GM18873 (cell line): ENCODE results near the gene PWWP2A.
"Not testable (repeated sequence)": the region's sequence is repeated elsewhere in the genome, so short reads cannot be mapped to it uniquely, and the experiment has no call there.

Experiments used
- ATAC-seq: cut with Tn5 transposase; IDR thresholded peaks from one replicate; pipeline ENCODE4 v1.9.1; 2021; ENCODE audit warnings: mild to moderate bottlenecking, moderate library complexity, moderate number of reproducible peaks; ENCODE audit not compliant: unreplicated experiment, low FRiP score

PWWP2A gene

DNA sequence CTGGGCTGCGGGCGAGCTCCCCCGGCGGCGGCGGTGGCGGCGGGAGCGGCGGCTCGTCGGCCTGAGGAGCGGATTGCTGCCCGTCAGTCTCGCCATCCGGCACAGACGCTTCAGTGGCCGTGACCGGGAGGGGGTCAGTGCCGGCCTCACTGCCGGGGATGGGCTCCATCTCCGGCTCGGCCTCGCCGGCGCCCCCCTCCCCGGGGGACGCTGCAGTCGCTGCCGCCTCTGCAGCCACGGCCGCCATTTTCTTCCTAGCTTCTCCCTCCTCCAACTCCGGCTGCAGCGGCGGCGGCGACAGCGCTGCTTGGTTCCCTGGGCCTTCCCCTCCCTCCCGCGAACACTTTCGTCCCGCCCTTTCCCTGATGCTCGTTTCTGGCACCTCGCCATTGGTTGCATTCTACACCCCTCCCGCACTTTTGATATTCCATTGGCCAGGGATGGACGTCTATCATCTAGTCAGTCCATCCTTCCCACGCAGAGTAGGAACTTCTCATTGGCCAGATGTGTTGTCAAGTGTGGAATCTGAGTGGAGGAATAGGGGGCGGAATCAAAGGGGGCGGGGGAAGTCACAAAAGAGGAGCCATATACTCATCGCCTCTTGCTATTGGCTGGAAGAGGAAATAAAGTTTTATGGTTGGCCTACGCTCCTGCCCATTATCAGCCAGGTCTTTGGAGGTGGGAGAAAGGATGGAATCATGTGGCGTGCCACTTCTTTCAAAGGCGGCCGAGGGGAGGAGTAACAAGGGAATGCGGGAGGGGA is at the start of gene PWWP2A:
Gene PWWP2A (minus strand): TSS at position 309 of the 763 bp plus-strand sequence. CDS start 62 bp downstream, at position 247.
- peak; percentile 97 for ATAC-seq

- no peak for ATAC-seq
Observed at GRCh38 chr5:160167624-160168165, 48.4 kb upstream of the PWWP2A start.

GRCh38 chr5:160166973-160167623 is 47.8 kb upstream of the PWWP2A start:
- no peak for ATAC-seq

DNA sequence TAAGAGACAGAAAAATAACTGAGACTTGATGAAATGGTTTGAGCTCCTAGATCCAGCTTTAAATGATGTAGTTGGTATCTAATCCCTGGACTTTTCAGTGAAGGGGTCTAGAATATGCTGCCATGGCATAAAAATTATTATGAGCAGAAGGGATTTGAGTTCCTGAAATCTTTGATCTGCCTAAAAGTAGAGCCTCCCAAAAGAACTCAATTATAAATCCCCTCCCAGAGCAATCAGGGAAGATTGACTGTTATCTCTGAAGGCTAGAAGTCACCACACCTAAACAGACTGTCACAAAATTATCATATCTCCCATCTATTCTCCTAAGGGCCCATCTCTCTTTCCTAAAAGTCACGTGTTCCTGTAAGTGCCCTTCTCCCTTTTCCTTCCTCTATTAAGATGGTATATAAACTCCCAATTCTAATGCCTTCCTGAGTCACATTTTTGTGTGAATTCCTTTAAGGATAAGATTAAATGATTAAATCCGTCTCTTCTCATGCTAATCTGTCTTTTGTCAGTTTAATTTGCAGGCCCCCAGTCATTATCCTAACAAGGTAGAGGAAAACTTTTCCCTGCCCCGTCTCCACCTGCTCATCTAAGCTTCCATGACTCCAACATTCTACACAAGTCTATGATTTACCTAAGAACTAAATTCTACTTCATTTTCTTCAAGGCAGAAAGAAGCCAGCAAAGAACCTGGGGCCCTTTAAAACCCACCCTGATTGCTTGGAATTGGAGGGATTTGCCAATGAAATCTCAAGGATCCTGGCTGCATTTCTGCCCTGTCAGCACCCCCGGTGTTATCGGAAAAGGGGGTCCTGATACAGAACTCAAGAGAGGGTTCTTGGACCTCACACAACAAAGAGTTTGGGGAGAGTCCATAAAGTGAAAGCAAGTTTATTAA is 47.1 kb upstream of the PWWP2A start:
- ATAC-seq, result no peak

GRCh38 chr5:160165137-160166068 is 46.2 kb upstream of the PWWP2A start:
- no peak for ATAC-seq

DNA sequence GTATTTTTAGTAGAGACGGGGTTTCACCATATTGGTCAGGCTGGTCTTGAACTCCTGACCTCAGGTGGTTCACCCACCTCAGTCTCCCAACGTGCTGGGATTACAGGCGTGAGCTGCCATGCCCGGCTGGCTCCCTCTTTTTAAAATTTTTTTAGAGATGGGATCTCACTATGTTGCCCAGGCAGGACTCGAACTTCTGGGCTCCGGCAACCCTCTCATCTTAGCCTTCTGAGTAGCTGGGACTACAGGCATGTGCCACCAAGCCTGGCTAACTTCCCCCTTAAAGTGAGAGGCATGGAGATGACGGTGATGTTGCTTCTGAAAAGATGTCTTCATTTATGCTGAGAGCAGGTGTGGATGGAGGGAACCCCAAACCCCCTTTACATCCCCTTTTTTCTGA is 43.7 kb upstream of the PWWP2A start:
- ATAC-seq, result no peak

DNA sequence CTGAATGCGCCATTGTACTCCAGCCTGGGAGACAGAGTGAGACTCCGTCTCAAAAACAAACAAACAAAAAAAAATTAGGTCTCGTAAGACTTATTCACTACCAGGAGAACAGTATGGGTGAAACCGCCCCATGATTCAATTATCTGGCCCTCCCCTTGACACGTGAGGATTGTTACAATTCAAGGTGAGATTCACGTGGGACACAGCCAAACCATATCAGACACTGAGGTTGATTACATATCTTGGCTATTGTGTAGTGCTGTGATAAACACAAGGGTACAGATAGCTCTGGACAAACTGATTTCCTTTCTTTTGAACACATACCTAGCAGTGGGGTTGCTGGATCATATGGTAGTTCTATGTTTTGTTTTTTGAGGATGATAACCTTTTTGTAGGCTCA is 42.4 kb upstream of the PWWP2A start:
- ATAC-seq, result no peak

DNA sequence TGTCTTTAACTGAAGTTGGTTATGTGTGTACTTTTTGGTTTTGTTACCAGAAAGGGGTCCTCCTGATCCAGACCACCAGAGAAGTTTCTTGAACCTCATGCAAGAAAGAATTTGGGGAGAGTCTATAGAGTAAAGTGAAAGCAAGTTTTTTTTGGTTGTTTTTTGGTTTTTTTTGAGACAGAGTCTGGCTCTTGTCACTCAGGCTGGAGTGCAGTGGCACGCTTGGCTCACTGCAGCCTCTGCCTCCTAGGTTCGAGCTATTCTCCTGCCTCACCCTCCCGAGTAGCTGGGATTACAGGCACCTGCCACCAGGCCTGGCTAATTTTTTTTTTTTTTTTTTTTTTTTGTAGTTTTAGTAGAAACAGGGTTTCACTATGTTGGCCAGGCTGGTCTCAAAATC is 41.6 kb upstream of the PWWP2A start:
- ATAC-seq, result not testable (repeated sequence)

DNA sequence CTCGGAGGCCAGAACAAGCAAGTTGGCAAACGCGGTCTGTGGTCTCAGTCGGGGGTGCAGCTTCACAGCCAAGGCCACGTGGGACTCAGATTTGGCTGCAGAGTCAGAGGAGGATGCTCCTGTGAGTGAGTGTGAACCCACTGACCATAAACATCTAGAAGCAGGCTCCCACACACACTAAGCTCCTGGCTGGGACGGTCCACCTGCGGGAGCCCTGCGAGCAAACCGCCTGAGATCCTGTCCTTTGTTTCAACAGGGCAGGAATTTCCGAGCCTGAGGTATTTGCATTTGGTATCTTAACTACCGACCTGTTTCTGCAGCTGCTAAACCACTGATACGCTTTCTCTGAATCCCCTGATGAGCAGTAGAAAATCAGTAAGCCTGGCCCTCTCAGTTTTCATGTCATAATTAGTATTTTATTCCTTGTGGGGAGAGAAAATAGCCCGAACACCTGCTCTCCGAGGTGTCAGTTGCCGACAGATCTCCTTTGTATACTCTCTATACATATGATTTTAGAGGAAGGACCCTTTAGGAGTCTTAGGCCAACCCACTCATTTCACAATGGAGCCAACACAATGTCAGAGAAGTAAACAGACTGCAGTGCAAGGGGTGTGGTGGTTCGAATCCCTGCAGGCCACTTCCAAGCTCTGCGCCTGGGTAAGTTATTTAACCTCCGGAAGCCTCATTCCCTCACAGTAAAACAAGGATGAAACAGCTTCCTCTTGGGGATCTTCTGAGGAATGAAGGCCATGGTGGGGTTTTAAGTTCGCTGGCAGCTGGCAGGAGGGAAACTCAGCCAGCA is 40.9 kb upstream of the PWWP2A start:
- peak; percentile 71 for ATAC-seq

DNA sequence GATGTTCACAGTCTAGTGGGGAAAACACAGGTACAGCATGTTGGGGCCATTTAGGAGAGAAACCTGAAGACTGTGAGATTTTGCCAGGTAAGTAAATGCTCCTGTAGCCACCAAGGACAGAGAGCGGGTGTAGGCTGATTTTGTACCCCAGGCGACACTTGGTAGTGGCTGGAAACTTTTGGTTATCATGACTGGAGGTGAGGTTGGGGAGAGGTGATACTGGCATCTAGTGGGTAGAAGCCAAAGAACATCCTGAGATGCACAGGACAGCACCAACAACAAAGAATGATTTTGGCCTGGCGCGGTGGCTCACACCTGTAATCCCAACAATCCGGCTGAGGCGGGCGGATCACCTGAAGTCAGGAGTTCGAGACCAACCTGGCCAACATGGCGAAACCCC is 38.8 kb upstream of the PWWP2A start:
- no peak for ATAC-seq

GRCh38 chr5:160155017-160155750 is 35.9 kb upstream of the PWWP2A start:
- no peak for ATAC-seq

DNA sequence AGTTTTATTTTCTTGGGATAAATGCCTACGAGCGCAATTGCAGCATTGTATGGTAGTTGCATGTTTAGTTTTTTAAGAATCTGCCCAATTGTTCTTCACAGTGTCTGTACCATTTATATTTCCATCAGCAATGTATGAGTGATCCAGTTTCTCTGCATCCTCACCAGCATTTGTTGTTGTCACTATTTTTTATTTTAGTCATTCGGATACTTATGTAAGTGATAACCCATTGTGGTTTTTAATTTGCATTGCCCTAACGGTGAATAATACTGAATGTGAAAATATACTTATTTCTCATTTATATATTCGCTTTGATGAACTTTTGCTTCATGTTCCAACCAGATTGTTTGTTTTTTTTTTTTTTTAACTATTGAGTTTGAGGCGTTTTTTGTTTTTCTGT is 33.7 kb upstream of the PWWP2A start:
- ATAC-seq, result no peak

GRCh38 chr5:160152287-160152686 is 33.0 kb upstream of the PWWP2A start:
- peak; percentile 69 for ATAC-seq

GRCh38 chr5:160151017-160151416 is 31.8 kb upstream of the PWWP2A start:
- ATAC-seq, result no peak

- no peak for ATAC-seq
Observed at GRCh38 chr5:160150381-160150780, 31.1 kb upstream of the PWWP2A start.

GRCh38 chr5:160144436-160144835 is 25.2 kb upstream of the PWWP2A start:
- not testable (repeated sequence) for ATAC-seq

- no peak for ATAC-seq
Observed at GRCh38 chr5:160134332-160134731, 15.1 kb upstream of the PWWP2A start.

GRCh38 chr5:160133918-160134304 is 14.7 kb upstream of the PWWP2A start:
- no peak for ATAC-seq
